Dedifferentiated amniotic fluid mesenchymal stem cell (primary cell): ENCODE data around the gene NEK4.
"Not testable (repeated sequence)": the region's sequence is repeated elsewhere in the genome, so short reads cannot be mapped to it uniquely, and the experiment has no call there.

Source experiments
- DNase-seq: peaks from one replicate; pipeline ENCODE4 v3.0.0-alpha.2; 2016; ENCODE audit errors: extremely low spot score

Gene NEK4

DNA sequence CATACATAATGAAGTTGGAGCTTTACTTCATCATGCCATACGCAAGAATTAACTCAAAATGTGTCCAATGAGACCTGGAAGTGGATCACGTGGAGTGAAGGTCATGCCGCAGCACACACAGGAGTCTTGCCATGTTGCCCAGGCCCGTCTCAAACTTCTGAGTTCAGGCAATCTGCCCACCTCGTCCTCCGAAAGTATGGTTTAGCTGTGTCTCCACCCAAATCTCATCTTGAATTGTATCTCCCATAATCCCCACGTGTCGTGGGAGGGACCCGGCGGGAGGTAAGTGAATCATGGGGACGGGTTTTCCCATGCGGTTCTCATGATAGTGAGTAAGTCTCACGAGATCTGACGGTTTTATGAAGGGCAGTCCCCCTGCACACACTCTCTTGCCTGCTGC, 39.1 kb downstream of the NEK4 start:
- DNase-seq = no peak

GRCh38 chr3:52730681-52731080, 40.1 kb downstream of the NEK4 start:
- DNase-seq = no peak

DNA sequence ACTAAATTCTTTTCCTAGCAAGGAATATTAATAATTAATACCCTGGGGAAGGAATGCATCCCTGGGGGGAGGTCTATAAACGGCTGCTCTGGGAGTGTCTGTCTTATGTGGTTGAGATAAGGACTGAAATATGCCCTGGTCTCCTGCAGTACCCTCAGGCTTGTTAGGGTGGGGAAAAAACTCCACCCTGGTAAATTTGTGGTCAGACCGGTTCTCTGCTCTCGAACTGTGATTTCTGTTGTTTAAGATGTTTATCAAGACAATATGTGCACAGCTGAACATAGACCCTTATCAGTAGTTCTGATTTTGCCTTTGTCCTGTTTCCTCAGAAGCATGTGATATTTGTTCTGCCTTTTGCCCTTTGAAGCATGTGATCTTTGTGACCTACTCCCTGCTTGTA, 42.0 kb downstream of the NEK4 start:
- DNase-seq = not testable (repeated sequence)

DNA sequence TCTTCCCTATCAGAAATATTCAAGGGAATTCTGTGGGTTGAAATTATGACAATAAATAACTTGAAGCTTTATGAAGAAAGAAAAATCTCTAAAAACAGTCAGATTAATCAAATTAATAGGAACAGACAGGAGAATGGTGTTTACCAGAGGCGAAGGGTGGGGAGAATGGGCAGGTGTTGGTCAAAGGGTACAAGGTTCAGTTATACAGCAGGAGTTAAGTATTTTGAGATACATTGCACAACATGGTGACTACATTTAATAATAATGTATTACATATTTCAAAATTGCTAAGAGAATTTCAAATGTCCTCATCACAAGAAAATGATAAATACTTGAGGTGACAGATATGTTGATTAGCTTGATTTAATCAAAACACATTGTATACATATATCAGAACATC, 46.2 kb downstream of the NEK4 start:
- DNase-seq = no peak

- DNase-seq = no peak
Observed at GRCh38 chr3:52723935-52724334, 46.8 kb downstream of the NEK4 start.

DNA sequence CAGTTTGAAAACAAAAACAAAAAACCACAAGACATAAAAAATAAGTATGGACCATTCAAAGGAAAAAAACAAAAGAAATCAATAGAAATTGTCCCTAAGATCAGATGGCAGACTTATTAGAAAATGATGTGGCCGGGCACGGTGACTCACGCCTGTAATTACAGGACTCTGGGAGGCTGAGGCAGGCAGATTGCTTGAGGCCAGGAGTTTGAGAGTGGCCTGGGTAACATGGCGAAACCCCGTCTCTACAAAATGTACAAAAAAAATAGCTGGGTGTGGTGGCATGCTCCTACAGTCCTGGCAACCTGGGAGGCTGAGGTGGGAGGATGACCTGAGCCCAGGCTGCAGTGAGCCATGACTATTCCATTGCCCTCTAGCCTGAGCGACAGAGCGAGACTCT, 48.2 kb downstream of the NEK4 start:
- no peak for DNase-seq

- no peak for DNase-seq
Observed at GRCh38 chr3:52721730-52722008, 49.1 kb downstream of the NEK4 start.

GRCh38 chr3:52721002-52721729, 49.6 kb downstream of the NEK4 start:
- no peak for DNase-seq

DNA sequence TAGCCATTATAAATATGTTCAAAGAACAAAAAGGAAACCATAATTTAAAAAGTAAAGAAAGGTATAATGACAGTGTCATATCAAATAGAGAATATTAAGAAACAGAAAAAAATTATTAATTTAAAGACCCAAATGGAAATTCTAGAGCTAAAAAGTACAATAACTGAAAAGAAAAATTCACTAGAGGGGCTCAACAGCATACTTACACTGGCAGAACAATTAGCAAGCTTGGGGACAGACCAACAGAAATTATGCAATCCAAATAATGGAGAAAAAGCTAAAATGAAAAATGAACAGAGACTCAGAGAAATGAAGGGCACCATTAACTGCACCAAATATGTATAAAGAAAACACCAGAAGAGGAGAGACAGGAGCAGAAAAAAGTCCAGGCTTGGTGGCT, 51.1 kb downstream of the NEK4 start:
- no peak for DNase-seq

DNA sequence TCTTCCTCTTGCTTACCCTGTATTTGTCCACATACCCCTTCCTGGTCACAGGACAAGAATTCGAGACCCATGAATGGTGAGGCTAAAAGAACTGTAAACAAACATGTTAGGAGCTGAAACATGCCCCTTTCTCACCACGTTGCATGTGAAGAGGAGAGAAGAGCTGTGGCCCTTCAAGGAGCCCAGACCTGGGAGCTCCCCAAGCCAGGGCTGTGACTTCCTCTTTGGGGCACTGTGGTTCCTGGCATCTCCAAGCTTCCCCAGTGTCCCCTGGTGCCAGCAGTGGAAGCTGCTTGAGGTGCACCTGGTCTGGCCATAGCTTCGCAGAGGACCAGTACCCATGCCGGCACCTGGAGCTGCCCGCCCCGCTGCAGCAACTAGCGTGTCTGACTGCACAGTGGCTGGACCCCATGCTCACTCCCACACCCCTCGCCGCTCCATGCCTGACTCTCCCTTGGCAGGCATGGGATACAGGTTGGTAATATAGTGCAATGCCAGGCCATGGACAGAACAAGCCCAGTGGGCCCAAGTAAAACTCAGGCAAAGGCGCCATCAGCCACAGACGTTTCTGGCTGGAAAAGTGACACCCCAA, 54.9 kb downstream of the NEK4 start:
- DNase-seq = no peak

DNA sequence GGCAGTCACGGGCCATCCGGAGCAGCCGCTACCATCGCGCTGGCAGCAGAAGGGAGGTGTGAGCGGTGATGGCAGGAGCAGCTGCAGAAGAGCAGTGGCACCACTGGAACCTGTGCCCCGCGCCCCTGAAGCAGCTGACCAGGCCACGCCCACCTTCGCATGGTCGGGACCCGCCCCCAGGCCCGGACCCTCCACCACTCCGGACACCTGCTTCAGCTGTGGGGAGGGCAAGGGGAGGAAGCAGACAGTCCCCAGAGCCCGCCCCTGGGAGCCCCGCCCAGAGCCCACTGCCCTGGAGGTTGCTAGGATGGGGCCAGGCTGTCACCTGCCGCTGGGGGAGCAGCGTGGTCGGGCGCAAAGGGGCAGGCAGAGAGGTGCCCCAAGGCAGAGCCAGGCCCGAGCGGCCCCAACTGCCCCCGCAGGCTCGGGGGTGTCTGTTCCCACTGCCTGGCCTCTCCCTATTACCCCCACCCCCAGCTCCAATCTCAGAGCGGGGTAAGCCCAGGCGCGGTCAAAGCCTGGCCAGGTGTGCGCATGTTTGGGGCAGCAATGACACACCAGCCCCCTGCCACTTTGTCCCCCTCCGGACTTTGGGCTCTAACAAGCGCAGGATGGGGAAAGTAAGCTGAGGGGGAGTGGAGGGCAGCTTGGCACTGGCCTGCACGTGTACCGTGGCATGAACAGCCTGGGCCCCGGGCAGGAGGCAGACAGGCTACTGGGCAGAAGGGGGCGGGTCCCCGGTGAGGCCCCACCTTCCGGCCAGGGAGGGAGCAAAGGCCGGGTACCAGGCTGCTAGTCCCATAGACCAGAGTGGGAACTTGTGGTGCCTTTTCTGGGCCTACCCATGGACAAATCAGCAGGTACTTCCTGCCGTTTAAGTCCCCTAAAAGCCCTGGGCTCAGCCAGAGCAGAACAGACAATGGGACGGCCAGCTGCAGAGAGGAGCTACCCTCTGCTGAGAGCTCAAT, 56.1 kb downstream of the NEK4 start:
- no peak for DNase-seq

DNA sequence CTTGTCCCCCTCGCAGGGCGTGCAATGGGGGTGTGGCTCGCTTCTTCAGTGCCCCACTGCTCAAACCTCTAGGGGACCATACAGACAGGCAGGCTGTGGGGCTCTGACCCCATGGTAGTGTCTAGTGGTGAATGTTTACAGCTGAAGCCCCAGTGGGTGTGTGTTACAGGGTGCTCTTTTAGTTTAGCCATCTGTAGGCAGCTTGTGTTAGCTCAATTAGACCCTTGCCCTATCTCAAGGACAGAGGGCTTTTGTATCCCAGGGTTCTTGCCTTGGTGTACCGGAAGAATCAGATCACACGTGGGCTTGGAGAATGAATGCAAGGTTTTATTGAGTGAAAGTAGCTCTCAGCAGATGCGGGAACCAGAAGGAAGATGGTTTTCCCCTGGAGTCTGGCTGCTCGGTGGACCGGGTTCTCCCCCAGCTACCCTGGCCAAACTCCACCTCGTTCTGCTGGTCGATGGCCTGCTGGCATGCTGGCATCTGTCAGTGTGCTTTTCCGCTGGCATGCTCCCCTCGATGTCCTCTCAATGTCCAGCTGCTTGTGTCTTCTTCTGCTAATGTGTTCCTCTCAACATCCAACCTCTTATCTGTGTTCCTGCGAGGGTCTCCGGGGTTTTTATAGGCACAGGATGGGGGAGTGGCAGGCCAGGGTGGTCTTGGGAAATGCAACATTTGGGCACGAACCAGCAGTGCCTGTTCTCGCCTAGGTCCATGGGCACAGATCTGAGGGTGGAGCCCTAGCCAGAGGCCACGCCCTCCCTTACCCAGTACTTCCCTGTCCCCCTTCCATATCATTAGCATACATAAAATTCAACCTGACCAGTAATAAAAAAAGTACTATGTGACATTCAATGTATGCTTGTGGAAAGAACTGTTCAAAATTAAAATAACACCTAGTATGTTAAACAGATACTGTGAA, 58.2 kb downstream of the NEK4 start:
- DNase-seq = no peak

GRCh38 chr3:52710512-52710911, 60.2 kb downstream of the NEK4 start:
- DNase-seq = no peak

DNA sequence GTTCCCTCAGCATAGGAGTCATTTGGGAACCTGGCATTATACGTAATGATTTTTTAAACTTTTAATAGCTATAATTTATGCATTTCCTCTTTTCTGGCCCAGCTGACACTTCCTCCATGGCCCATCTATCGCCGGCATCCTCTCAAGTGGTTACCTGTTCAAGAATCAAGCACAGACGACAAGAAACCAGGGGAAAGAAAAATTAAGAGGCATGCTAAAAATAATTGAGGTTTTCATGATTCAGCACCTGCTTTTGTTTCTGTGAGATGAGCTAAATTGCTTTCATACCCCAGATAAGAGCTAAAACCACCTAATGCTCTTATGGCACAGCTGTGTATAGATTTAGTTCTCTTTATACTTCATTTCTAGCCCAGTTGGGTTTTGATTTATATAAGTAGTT, 63.2 kb downstream of the NEK4 start:
- DNase-seq = no peak

- peak; percentile 65 for DNase-seq
Observed at GRCh38 chr3:52705688-52706686, 64.8 kb downstream of the NEK4 start, which contains the start of the genes GLT8D1 and SPCS1. Gene GLT8D1 (minus strand): TSS chr3:52705791. CDS start chr3:52700460, 5,331 bp downstream. Gene SPCS1 (plus strand): TSS chr3:52706106. CDS start chr3:52706247, 141 bp downstream.

DNA sequence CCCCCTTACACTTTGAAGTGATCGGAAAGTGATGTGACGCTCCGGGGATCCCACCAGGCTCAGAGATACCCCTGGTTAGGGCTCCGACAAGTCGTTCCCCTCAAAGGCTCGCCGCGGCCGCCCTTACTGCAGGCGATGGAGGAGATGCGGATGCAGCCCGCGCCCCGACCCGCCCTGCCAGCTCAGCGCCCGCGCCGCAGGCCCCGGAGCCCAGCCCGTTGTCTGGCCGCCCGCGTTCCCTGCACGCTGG, 65.4 kb downstream of the NEK4 start:
- no peak for DNase-seq

GRCh38 chr3:52704611-52705437, 65.9 kb downstream of the NEK4 start:
- DNase-seq = peak; percentile 48

DNA sequence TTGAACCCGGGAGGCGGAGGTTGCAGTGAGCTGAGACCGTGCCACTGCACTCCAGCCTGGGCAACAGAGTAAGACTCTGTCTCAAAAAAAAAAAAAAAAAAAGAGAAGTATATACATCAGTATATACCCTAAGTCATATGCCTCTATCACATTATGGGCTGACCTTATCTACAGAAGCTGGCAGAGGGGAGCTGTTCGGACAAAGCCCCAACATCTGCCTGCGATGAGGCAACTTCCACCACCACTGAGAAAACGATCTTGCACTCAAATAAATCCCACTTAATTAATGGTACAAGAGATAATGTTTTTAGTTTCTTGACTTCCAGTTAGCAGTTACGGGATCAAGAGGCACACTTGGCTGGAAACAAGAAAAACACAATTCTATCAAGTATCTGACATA, 67.4 kb downstream of the NEK4 start:
- DNase-seq = no peak

DNA sequence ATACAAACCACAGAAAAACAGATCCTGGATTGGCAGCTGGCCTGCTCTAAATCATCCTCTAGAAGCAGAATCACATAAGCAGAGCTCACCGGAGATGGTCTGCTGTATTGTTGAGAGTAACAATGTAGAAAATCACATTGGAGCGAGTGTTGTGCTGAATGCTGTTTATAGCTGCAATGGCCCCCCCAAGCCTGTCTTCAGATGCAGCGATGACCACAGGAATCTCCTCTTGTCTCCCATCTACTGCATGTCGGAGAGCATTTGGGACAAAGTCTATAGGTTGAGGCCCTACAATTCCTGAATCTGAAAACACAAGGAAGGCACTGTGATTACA, 73.1 kb downstream of the NEK4 start:
- no peak for DNase-seq
